SU-DHL-6 (cell line): ENCODE data around the gene WWC1.

ENCODE experiments used
- H2AFZ ChIP-seq: fragments of 200-600 bp; sonication (generic); 2 replicates; pipeline ENCODE4 v1.6.1; 2014; ENCODE audit warnings: low read depth, mild to moderate bottlenecking, moderate library complexity, mixed read lengths, antibody characterized with exemption, low read length; ENCODE audit not compliant: severe bottlenecking
- H3F3A ChIP-seq: fragments of 200-600 bp; shearing (Covaris generic); 2 replicates; pipeline ENCODE4 v1.6.0; 2016; ENCODE audit warnings: antibody characterized with exemption, mild to moderate bottlenecking; ENCODE audit not compliant: insufficient read depth
- H3K27ac ChIP-seq: fragments of 200-600 bp; sonication (generic); 2 replicates; pipeline ENCODE4 v1.5.1; 2016; ENCODE audit warnings: low read depth, mild to moderate bottlenecking, low read length, moderate library complexity, mixed read lengths
- H3K27me3 ChIP-seq: fragments of 200-600 bp; sonication (generic), shearing (Covaris generic); 2 replicates; pipeline ENCODE4 v1.6.0; 2014; ENCODE audit warnings: mild to moderate bottlenecking, low read length
- H3K36me3 ChIP-seq: fragments of 200-600 bp; sonication (generic); 2 replicates; pipeline ENCODE4 v1.6.1; 2014; ENCODE audit warnings: mild to moderate bottlenecking, low read length, mixed read lengths
- H3K4me2 ChIP-seq: fragments of 300-600, 200-600 bp; shearing (Covaris generic), sonication (generic); 2 replicates; pipeline ENCODE4 v1.6.0; 2014; ENCODE audit warnings: low read length, low read depth, mild to moderate bottlenecking; ENCODE audit not compliant: poor library complexity, severe bottlenecking
- H3K4me3 ChIP-seq: fragments of 200-600 bp; sonication (generic); 2 replicates; pipeline ENCODE4 v1.5.1; 2014; ENCODE audit warnings: antibody characterized with exemption, low read length, mild to moderate bottlenecking, mixed read lengths; ENCODE audit not compliant: insufficient read depth, poor library complexity, severe bottlenecking
- H3K79me2 ChIP-seq: fragments of 200-600 bp; sonication (generic); 2 replicates; pipeline ENCODE4 v1.6.1; 2014; ENCODE audit warnings: mild to moderate bottlenecking, low read length, moderate library complexity; ENCODE audit not compliant: insufficient read depth
- H3K9ac ChIP-seq: fragments of 200-600 bp; sonication (generic); 2 replicates; pipeline ENCODE4 v1.7.0; 2014; ENCODE audit warnings: mild to moderate bottlenecking, low read length
- H3K9me2 ChIP-seq: fragments of 200-600 bp; sonication (generic); replicated peaks from 2 replicates; pipeline ENCODE4 v1.6.1; 2014; ENCODE audit warnings: low read length; ENCODE audit not compliant: insufficient read depth
- H3K9me3 ChIP-seq: fragments of 200-600 bp; sonication (generic); 2 replicates; pipeline ENCODE4 v1.6.1; 2014; ENCODE audit warnings: low read length, mixed read lengths; ENCODE audit not compliant: insufficient read depth
- H4K20me1 ChIP-seq: fragments of 200-600 bp; sonication (generic); 2 replicates; pipeline ENCODE4 v1.6.1; 2014; ENCODE audit warnings: low read depth, mild to moderate bottlenecking, antibody characterized with exemption, low read length, moderate library complexity, mixed read lengths
- CTCF ChIP-seq: fragments of 200-600 bp; sonication (generic); IDR thresholded peaks from one replicate; pipeline ENCODE4 v1.5.1; 2017; ENCODE audit warnings: antibody characterized with exemption, mild to moderate bottlenecking, low read length, moderate library complexity; ENCODE audit not compliant: insufficient read depth, poor library complexity, severe bottlenecking
- EZH2phosphoT487 ChIP-seq: fragments of 200-600 bp; sonication (generic), shearing (Covaris generic); conservative IDR thresholded peaks from 2 replicates; pipeline ENCODE4 v1.6.1; 2018; ENCODE audit warnings: mild to moderate bottlenecking, antibody characterized with exemption, low read length, moderate library complexity, mixed read lengths

The WWC1 gene

GRCh38 chr5:168356592-168356991 is 65.1 kb downstream of the WWC1 start:
- no peak overlapping the region for H3K4me2 ChIP-seq
- H3F3A ChIP-seq: no peaks in the 10 kb centered on the region
- no peaks in the 10 kb centered on the region for H3K9me2 ChIP-seq
- no peaks in the 10 kb centered on the region for H3K79me2 ChIP-seq
- TF ChIP-seq CTCF: no peak
- no peak for TF ChIP-seq EZH2phosphoT487
- no peak overlapping the region for H2AFZ ChIP-seq
- no peak overlapping the region for H3K27ac ChIP-seq
- no peak overlapping the region for H3K9ac ChIP-seq
- H3K4me3 ChIP-seq: no peak overlapping the region
- H3K27me3 ChIP-seq: no peaks in the 10 kb centered on the region
- H3K9me3 ChIP-seq: no peaks in the 10 kb centered on the region
- no peaks in the 10 kb centered on the region for H3K36me3 ChIP-seq
- H4K20me1 ChIP-seq: no peaks in the 10 kb centered on the region

DNA sequence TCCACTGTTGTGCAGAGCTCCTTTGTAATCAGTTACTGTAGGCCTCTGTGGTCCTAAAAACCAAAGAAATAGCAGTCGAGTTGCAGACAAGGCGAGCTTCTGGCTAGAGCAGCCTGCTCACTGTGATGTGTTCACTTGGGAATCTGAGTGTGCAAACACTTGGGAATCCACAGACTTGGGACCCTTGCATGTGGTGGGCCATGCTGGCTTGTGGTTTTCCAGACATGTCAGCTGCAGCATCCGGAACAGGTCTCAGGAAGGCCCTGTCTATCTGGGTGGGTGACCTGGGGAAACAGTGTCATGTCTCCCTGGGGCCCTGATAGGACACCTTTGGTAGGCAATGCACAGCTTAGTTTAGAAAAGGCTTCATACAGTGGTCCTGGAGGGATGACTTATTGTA is 66.4 kb downstream of the WWC1 start:
- Histone ChIP-seq H3K4me2 (no peak overlapping the region), H3K4me3 (no peak overlapping the region), H3K36me3 (no peaks in the 10 kb centered on the region), H3F3A (no peaks in the 10 kb centered on the region), H3K9ac (no peak overlapping the region), H3K27me3 (no peaks in the 10 kb centered on the region), H4K20me1 (no peaks in the 10 kb centered on the region), H3K9me3 (no peaks in the 10 kb centered on the region), H2AFZ (no peak overlapping the region), H3K27ac (no peak overlapping the region), H3K9me2 (no peaks in the 10 kb centered on the region), H3K79me2 (no peaks in the 10 kb centered on the region)
- TF ChIP-seq CTCF (no peak), EZH2phosphoT487 (no peak)

DNA sequence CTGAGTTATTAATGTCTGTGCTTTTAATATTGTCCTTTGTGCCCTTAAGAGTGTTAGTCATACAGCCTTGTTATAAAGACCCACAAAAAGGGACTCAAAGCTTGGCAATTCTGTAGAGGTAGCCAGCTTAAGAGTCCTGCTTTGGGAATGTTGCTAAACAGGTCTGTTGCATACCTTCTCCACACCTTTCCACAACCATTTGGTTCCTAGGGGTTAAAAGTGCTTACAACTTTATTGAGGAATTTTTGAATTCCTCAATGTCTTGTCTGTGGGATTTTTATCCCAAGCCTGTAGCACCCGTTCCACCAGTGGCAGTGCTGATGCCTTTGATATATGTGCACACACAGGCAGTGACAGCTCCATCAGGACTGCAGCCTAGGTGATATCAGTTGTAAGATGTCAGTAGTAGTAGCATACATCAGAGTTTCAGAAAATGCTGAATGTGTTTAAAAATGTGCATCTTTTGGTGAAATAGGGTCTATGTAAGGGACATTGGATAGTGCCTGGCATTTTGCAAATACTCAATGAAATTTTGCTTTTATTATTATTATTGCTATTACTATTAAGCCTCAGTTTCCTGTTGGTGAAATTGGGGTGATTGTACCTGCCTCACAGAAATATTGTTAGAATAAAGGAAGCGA is 68.5 kb downstream of the WWC1 start:
- H3K27ac ChIP-seq: no peak overlapping the region

More for the DNA sequence above, 68.5 kb downstream of the WWC1 start:
- TF ChIP-seq EZH2phosphoT487 (no peak), CTCF (no peak)
- Histone ChIP-seq H3K9me3 (no peaks in the 10 kb centered on the region), H4K20me1 (no peaks in the 10 kb centered on the region), H3K9ac (no peak overlapping the region), H3K79me2 (no peaks in the 10 kb centered on the region), H3K9me2 (no peaks in the 10 kb centered on the region), H3K36me3 (no peaks in the 10 kb centered on the region), H2AFZ (no peak overlapping the region), H3F3A (no peaks in the 10 kb centered on the region), H3K4me2 (no peak overlapping the region), H3K27me3 (no peaks in the 10 kb centered on the region), H3K4me3 (no peak overlapping the region)
